ENCODE results near the gene DSCAM. TPM values are rescaled to one million over a fixed set of nuclear protein-coding genes. Genes with fewer than 3 reads are reported as not detected.

DSCAM gene
- total RNA-seq, 1 donor from 2014 or later, result not detected

DNA sequence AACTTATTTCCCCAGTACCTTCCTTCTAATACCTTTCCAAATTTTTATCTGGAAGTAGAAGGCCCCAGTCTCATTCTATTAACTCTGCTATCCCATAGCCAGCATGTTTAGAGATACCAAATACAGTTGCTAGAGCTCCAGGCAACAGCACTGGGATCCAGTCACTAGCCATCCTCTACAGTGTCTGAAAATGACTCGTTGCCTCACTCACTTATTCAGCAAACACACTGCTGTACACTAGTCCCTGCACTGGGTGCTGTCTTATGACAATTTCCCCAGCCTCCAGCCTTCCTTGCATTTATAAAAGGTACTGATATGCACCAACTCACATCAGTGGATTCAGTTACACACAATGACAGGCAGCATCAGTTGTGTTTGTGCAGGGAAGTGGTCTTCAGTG, 179.0 kb downstream of the DSCAM start:
- no peaks in the 10 kb centered on the region for H3K4me1 ChIP-seq
- H3K9me3 ChIP-seq (ENCODE audit: low read depth), result no peaks in the 10 kb centered on the region
- H3K27me3 Mint-ChIP-seq (ENCODE audit: insufficient read depth, low read depth), result peaks cover 3% of the 10 kb centered on the region
- H3K9me3 Mint-ChIP-seq, result no peaks in the 10 kb centered on the region
- H2AFZ ChIP-seq (replicated peaks), result no peak overlapping the region
- H3K36me3 Mint-ChIP-seq, result no peaks in the 10 kb centered on the region
- H3K9ac ChIP-seq, result no peak overlapping the region
- no peak for TF ChIP-seq EZH2phosphoT487 (IDR thresholded peaks at IDR 0.05)
- TF ChIP-seq, protein P1, sequence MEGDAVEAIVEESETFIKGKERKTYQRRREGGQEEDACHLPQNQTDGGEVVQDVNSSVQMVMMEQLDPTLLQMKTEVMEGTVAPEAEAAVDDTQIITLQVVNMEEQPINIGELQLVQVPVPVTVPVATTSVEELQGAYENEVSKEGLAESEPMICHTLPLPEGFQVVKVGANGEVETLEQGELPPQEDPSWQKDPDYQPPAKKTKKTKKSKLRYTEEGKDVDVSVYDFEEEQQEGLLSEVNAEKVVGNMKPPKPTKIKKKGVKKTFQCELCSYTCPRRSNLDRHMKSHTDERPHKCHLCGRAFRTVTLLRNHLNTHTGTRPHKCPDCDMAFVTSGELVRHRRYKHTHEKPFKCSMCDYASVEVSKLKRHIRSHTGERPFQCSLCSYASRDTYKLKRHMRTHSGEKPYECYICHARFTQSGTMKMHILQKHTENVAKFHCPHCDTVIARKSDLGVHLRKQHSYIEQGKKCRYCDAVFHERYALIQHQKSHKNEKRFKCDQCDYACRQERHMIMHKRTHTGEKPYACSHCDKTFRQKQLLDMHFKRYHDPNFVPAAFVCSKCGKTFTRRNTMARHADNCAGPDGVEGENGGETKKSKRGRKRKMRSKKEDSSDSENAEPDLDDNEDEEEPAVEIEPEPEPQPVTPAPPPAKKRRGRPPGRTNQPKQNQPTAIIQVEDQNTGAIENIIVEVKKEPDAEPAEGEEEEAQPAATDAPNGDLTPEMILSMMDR (IDR thresholded peaks at IDR 0.05), result no peak
- TF ChIP-seq EZH2 (IDR thresholded peaks at IDR 0.05), result no peak
- no peak overlapping the region for H3K4me2 ChIP-seq
- no peaks in the 10 kb centered on the region for H3K36me3 ChIP-seq
- no peak for DNase-seq (ENCODE audit: low spot score)
- H3K27ac ChIP-seq, result no peak overlapping the region
- no peaks in the 10 kb centered on the region for H4K20me1 ChIP-seq (ENCODE audit: low read depth)
- H3K79me2 ChIP-seq (ENCODE audit: low read depth), result no peaks in the 10 kb centered on the region
- no peaks in the 10 kb centered on the region for H3F3A ChIP-seq (ENCODE audit: low read depth)
- H3K27ac Mint-ChIP-seq, result no peak overlapping the region
- H3K4me3 ChIP-seq, result no peak overlapping the region
- H3K4me1 Mint-ChIP-seq, result peaks cover 5% of the 10 kb centered on the region
- no peak overlapping the region for H3K4me3 Mint-ChIP-seq
- no peaks in the 10 kb centered on the region for H3K27me3 ChIP-seq

GRCh38 chr21:40662889-40663288, 184.1 kb downstream of the DSCAM start:
- Mint-ChIP-seq H3K27ac (no peak overlapping the region), H3K9me3 (no peaks in the 10 kb centered on the region), H3K27me3 (ENCODE audit: insufficient read depth, low read depth) (peaks cover 3% of the 10 kb centered on the region), H3K4me1 (peaks cover 7% of the 10 kb centered on the region), H3K4me3 (no peak overlapping the region), H3K36me3 (no peaks in the 10 kb centered on the region)
- Histone ChIP-seq H4K20me1 (ENCODE audit: low read depth) (no peaks in the 10 kb centered on the region), H3K4me2 (no peak overlapping the region), H3K4me3 (no peak overlapping the region), H3K27me3 (no peaks in the 10 kb centered on the region), H3F3A (ENCODE audit: low read depth) (no peaks in the 10 kb centered on the region), H2AFZ (replicated peaks) (no peak overlapping the region), H3K79me2 (ENCODE audit: low read depth) (no peaks in the 10 kb centered on the region), H3K9me3 (ENCODE audit: low read depth) (no peaks in the 10 kb centered on the region), H3K9ac (no peak overlapping the region), H3K36me3 (no peaks in the 10 kb centered on the region), H3K27ac (no peak overlapping the region), H3K4me1 (peaks cover 8% of the 10 kb centered on the region)
- DNase-seq (ENCODE audit: low spot score), result no peak
- TF ChIP-seq EZH2phosphoT487 (IDR thresholded peaks at IDR 0.05) (no peak), EZH2 (IDR thresholded peaks at IDR 0.05) (no peak)
- TF ChIP-seq, protein P1 (IDR thresholded peaks at IDR 0.05), result no peak

DNA sequence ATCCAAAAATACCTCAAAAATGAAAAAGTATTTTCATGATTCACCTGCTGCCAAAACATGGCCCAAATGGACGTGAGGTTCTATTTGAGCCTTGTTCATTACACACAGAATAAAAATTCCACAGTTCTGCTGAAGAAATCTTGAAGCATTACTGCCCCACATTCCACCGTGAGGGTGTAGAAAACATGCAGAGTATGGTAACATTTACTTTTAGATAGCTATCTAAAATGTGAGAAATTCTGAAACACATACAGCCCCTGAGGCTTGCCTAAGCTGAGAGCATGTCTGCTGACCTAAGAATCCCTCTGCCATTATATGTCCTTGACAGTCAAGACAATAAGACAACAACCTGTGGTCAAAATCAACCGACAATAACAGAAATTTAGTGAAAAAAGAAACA, 186.5 kb downstream of the DSCAM start:
- no peak overlapping the region for H3K4me3 ChIP-seq
- H3K27ac Mint-ChIP-seq, result no peak overlapping the region

More for the DNA sequence above, 186.5 kb downstream of the DSCAM start:
- H3K27me3 ChIP-seq, result no peaks in the 10 kb centered on the region
- no peaks in the 10 kb centered on the region for H3K36me3 ChIP-seq
- peaks cover 8% of the 10 kb centered on the region for H3K4me1 ChIP-seq
- TF ChIP-seq EZH2phosphoT487 (IDR thresholded peaks at IDR 0.05), result no peak
- TF ChIP-seq, protein P1 (IDR thresholded peaks at IDR 0.05), result no peak
- no peak for TF ChIP-seq EZH2 (IDR thresholded peaks at IDR 0.05)
- H2AFZ ChIP-seq (replicated peaks), result no peak overlapping the region
- H3K4me2 ChIP-seq, result no peak overlapping the region
- H3F3A ChIP-seq (ENCODE audit: low read depth), result no peaks in the 10 kb centered on the region
- no peak overlapping the region for H3K4me3 Mint-ChIP-seq
- H3K27me3 Mint-ChIP-seq (ENCODE audit: insufficient read depth, low read depth), result no peaks in the 10 kb centered on the region
- H4K20me1 ChIP-seq (ENCODE audit: low read depth), result no peaks in the 10 kb centered on the region
- no peak overlapping the region for H3K9ac ChIP-seq
- no peak for DNase-seq (ENCODE audit: low spot score)
- H3K9me3 ChIP-seq (ENCODE audit: low read depth), result no peaks in the 10 kb centered on the region
- H3K27ac ChIP-seq, result no peak overlapping the region
- H3K79me2 ChIP-seq (ENCODE audit: low read depth), result no peaks in the 10 kb centered on the region
- no peaks in the 10 kb centered on the region for H3K36me3 Mint-ChIP-seq
- no peaks in the 10 kb centered on the region for H3K9me3 Mint-ChIP-seq
- peaks cover 7% of the 10 kb centered on the region for H3K4me1 Mint-ChIP-seq
